VCaP (cell line): Measurements from ENCODE around the gene PLGRKT.
"Not testable (repeated sequence)": the region's sequence is repeated elsewhere in the genome, so short reads cannot be mapped to it uniquely, and the experiment has no call there.

Source experiments
- H3K27ac ChIP-seq: fragments of 450-650 bp; 2 replicates; pipeline ENCODE4 v1.5.1; 2017
- TF ChIP-seq, protein P1 (sequence below): fragments of 450-650 bp; conservative IDR thresholded peaks from 2 replicates; pipeline ENCODE4 v1.5.1; 2017; ENCODE audit warnings: mild to moderate bottlenecking, moderate library complexity

The PLGRKT gene

GRCh38 chr9:5480919-5481318 is 43.2 kb upstream of the PLGRKT start:
- TF ChIP-seq, protein P1, sequence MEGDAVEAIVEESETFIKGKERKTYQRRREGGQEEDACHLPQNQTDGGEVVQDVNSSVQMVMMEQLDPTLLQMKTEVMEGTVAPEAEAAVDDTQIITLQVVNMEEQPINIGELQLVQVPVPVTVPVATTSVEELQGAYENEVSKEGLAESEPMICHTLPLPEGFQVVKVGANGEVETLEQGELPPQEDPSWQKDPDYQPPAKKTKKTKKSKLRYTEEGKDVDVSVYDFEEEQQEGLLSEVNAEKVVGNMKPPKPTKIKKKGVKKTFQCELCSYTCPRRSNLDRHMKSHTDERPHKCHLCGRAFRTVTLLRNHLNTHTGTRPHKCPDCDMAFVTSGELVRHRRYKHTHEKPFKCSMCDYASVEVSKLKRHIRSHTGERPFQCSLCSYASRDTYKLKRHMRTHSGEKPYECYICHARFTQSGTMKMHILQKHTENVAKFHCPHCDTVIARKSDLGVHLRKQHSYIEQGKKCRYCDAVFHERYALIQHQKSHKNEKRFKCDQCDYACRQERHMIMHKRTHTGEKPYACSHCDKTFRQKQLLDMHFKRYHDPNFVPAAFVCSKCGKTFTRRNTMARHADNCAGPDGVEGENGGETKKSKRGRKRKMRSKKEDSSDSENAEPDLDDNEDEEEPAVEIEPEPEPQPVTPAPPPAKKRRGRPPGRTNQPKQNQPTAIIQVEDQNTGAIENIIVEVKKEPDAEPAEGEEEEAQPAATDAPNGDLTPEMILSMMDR: no peak
- H3K27ac ChIP-seq: no peak overlapping the region

DNA sequence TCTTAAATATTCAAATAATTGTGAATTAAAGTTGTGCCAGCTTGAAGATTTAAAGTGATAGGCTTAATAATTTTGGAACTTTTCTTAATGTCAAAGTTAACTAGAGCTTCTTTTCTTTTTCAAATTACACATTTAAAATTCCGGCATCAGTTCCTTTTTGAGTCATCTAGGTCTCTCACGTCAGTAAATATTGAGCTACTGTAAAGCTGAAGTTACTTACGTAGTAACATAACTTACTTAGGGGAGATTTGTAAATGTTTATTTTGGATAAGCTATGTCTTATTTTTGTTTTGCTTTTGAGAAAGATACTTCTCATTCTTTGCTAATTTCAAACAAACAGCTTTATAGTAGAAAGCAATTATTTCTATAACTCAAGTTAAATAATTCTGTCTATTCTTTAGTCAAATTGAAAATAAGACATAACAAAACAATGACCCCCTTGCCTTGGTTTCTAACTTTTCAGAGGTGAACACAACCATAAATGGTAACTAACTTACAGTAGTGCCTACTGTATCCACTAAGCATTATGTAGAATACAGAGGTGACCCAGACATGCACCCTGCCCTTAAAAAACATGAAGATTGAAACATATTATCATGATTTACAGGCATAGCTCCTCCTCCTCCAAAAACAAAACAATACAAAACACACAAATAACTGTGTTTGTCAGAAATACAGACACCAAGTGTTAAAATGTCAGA is 42.4 kb upstream of the PLGRKT start:
- no peak overlapping the region for H3K27ac ChIP-seq
- TF ChIP-seq, protein P1: no peak

GRCh38 chr9:5478206-5478605 is 40.5 kb upstream of the PLGRKT start:
- no peak overlapping the region for H3K27ac ChIP-seq
- TF ChIP-seq, protein P1: no peak

DNA sequence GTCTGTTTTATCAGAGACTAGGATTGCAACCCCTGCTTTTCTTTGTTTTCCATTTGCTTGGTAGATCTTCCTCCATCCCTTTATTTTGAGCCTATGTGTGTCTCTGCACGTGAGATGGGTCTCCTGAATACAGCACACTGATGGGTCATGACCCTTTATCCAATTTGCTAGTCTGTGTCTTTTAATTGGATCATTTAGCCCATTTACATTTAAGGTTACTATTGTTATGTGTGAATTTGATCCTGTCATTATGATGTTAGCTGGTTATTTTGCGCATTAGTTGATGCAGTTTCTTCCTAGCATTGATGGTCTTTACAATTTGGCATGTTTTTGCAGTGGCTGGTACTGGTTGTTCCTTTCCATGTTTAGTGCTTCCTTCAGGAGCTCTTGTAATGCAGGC is 37.9 kb upstream of the PLGRKT start:
- not testable (repeated sequence) for H3K27ac ChIP-seq

GRCh38 chr9:5470816-5471215 is 33.1 kb upstream of the PLGRKT start:
- H3K27ac ChIP-seq: no peak overlapping the region
- TF ChIP-seq, protein P1: no peak

DNA sequence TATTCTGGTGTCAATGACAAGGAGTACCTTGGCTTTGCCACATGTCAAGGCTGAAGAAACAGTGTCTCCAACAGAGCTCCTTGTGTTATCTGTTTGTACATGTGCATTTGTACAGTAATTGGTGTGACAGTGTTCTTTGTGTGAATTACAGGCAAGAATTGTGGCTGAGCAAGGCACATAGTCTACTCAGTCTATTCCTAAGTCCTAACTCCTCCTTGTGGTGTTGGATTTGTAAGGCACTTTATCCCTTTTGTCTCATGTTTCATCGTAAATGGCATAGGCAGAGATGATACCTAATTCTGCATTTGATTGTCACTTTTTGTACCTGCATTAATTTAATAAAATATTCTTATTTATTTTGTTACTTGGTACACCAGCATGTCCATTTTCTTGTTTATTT is 32.4 kb upstream of the PLGRKT start:
- TF ChIP-seq, protein P1: no peak
- H3K27ac ChIP-seq: no peak overlapping the region

DNA sequence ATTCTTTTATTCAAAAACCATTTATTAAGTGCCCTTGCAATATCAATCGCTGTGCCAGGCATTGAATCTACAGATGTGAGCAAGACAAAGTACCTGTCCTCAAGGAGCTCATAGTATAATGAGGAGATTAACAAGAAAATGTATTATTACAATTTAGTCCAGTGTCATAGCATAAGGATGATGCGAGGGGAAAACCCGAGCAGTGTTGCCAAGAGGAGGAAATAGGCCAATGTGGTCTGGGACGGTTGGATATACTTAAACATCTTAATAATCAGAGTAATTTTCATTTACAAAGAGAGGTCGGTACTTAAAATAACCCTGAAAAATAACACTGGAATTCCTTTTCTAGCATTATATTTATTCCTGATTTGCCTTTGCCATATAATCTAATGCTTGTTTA is 31.1 kb upstream of the PLGRKT start:
- no peak overlapping the region for H3K27ac ChIP-seq
- TF ChIP-seq, protein P1: no peak

GRCh38 chr9:5466766-5467165 is 29.0 kb upstream of the PLGRKT start:
- no peak overlapping the region for H3K27ac ChIP-seq
- TF ChIP-seq, protein P1: no peak
